PC-9 (cell line): ENCODE results near the gene DHRS13. TPM values are rescaled to one million over a fixed set of nuclear protein-coding genes. Genes with fewer than 3 reads are reported as not detected.

ENCODE experiments used
- BruUV-seq: library from RNA; stranded (reverse); fragments of 400-500 nt; replicated peaks from 2 replicates; lab custom pipeline; 2021; lab: Mats Ljungman, UMichigan
- CTCF ChIA-PET: fragments of 300-600 bp; sonication (Branson Sonifier 250); formaldehyde crosslinking; loops from one replicate; lab custom pipeline; 2022; ENCODE audit warnings: antibody characterized with exemption; lab: Charles Lee
- POLR2A ChIA-PET: fragments of 300-600 bp; sonication (Branson Sonifier 250); formaldehyde crosslinking; loops from one replicate; lab custom pipeline; 2022; ENCODE audit warnings: antibody characterized with exemption; ENCODE audit not compliant: unreplicated experiment; lab: Charles Lee
- DNase-seq, 2 experiments: peaks; one replicate each; pipeline versions ENCODE4 v3.0.0 to v3.0.0-alpha.2; 2015 to 2022; ENCODE audit warnings: mixed read lengths in 1 of 2
- H2AFZ ChIP-seq: fragments of 200-600 bp; sonication (generic); 2 replicates; pipeline ENCODE4 v1.8.1; 2017; ENCODE audit warnings: antibody characterized with exemption
- H3F3A ChIP-seq: fragments of 200-600 bp; sonication (generic); 2 replicates; pipeline ENCODE4 v1.8.1; 2017; ENCODE audit warnings: antibody characterized with exemption, mild to moderate bottlenecking, low read depth; ENCODE audit not compliant: insufficient read depth
- H3K27ac ChIP-seq: fragments of 200-600 bp; sonication (generic); 2 replicates; pipeline ENCODE4 v1.6.1; 2016; ENCODE audit warnings: mixed run types
- H3K27me3 ChIP-seq: fragments of 200-600 bp; sonication (generic); 2 replicates; pipeline ENCODE4 v1.6.1; 2016; ENCODE audit warnings: low read depth, mixed run types; ENCODE audit not compliant: insufficient read depth
- H3K36me3 ChIP-seq: fragments of 200-600 bp; sonication (generic); 2 replicates; pipeline ENCODE4 v1.6.1; 2016; ENCODE audit warnings: low read depth, mixed run types
- H3K4me1 ChIP-seq: fragments of 200-600 bp; sonication (generic); replicated peaks from 2 replicates; pipeline ENCODE4 v1.6.1; 2016; ENCODE audit warnings: mixed run types; ENCODE audit not compliant: insufficient read depth
- H3K4me2 ChIP-seq: fragments of 200-600 bp; sonication (generic); 2 replicates; pipeline ENCODE4 v1.6.1; 2017; ENCODE audit warnings: mixed run types
- H3K4me3 ChIP-seq: fragments of 200-600 bp; sonication (generic); 2 replicates; pipeline ENCODE4 v1.6.1; 2016; ENCODE audit warnings: mixed run types
- H3K79me2 ChIP-seq: fragments of 200-600 bp; sonication (generic); 2 replicates; pipeline ENCODE4 v1.6.1; 2017; ENCODE audit warnings: low read depth, mixed run types
- H3K9me2 ChIP-seq: fragments of 200-600 bp; sonication (generic); 2 replicates; pipeline ENCODE4 v1.8.1; 2017; ENCODE audit warnings: mild to moderate bottlenecking; ENCODE audit not compliant: insufficient read depth
- H3K9me3 ChIP-seq: fragments of 200-600 bp; sonication (generic); 2 replicates; pipeline ENCODE4 v1.8.1; 2016; ENCODE audit warnings: low read depth; ENCODE audit not compliant: insufficient read depth
- H4K20me1 ChIP-seq: fragments of 200-600 bp; sonication (generic); 2 replicates; pipeline ENCODE4 v1.8.1; 2017; ENCODE audit not compliant: insufficient read depth
- CTCF ChIP-seq: fragments of 200-600 bp; sonication (generic); conservative IDR thresholded peaks from 2 replicates; pipeline ENCODE4 v1.6.1; 2017; ENCODE audit warnings: mixed run types, antibody characterized with exemption, mild to moderate bottlenecking, moderate library complexity
- EZH2 ChIP-seq: fragments of 200-600 bp; sonication (generic); IDR thresholded peaks from 2 replicates; pipeline ENCODE4 v1.8.0; 2017; ENCODE audit warnings: antibody characterized with exemption, low read depth
- intact Hi-C: fragments of 100-400 bp; cut with micrococcal nuclease; formaldehyde crosslinking; loops from one replicate; pipeline ENCODE4 v1.10.0; 2022; ENCODE audit not compliant: unreplicated experiment
- total RNA-seq: library from RNA; stranded (reverse); gene quantifications from 2 replicates; pipeline ENCODE4 v1.2.3, GENCODE V29; 2021

Gene DHRS13
- total RNA-seq, 1 experiment from 2014 or later, result 15.8 TPM

- Histone ChIP-seq H3K4me1 (no peaks in the 10 kb centered on the region), H3K4me3 (no peak overlapping the region), H3K27ac (no peak overlapping the region), H3K4me2 (no peak overlapping the region), H3K36me3 (no peaks in the 10 kb centered on the region), H3K9me2 (no peaks in the 10 kb centered on the region), H3K79me2 (no peaks in the 10 kb centered on the region), H3F3A (no peaks in the 10 kb centered on the region), H3K27me3 (no peaks in the 10 kb centered on the region), H2AFZ (no peak overlapping the region), H4K20me1 (no peaks in the 10 kb centered on the region), H3K9me3 (no peaks in the 10 kb centered on the region)
- POLR2A ChIA-PET, result no interaction called here
- CTCF ChIA-PET, result no interaction called here
- no peak for DNase-seq
- no TSS peak for BruUV-seq
- TF ChIP-seq EZH2 (no peak), CTCF (no peak)
- intact Hi-C loops, result no loop called here
Measured at GRCh38 chr17:28883967-28884702, 18.7 kb downstream of the DHRS13 start.

GRCh38 chr17:28882154-28882895 is 20.6 kb downstream of the DHRS13 start:
- no peaks in the 10 kb centered on the region for H4K20me1 ChIP-seq
- no peaks in the 10 kb centered on the region for H3K9me2 ChIP-seq
- CTCF ChIA-PET, result interaction anchor here (0.7 kb wide), 1 partner anchor 26 kb away, joined by 3 read pairs; no protein-coding TSS in a partner anchor
- H2AFZ ChIP-seq, result no peak overlapping the region
- POLR2A ChIA-PET, result no interaction called here
- H3K4me3 ChIP-seq, result no peak overlapping the region
- intact Hi-C loops, result no loop called here
- no peak for DNase-seq
- H3K4me1 ChIP-seq, result no peaks in the 10 kb centered on the region
- H3K4me2 ChIP-seq, result no peak overlapping the region
- no TSS peak for BruUV-seq
- H3K79me2 ChIP-seq, result no peaks in the 10 kb centered on the region
- TF ChIP-seq EZH2 (no peak), CTCF (no peak)
- H3K27ac ChIP-seq, result no peak overlapping the region
- H3K9me3 ChIP-seq, result no peaks in the 10 kb centered on the region
- H3K27me3 ChIP-seq, result no peaks in the 10 kb centered on the region
- H3F3A ChIP-seq, result peaks cover 6% of the 10 kb centered on the region; the same call in 1 of the 2 replicates
- H3K36me3 ChIP-seq, result no peaks in the 10 kb centered on the region

- H3K27me3 ChIP-seq, result no peaks in the 10 kb centered on the region
- no peak overlapping the region for H2AFZ ChIP-seq
- ChIA-PET POLR2A (no interaction called here), CTCF (interaction anchor here (0.7 kb wide), 1 partner anchor 26 kb away, joined by 3 read pairs; no protein-coding TSS in a partner anchor)
- H3K9me3 ChIP-seq, result no peaks in the 10 kb centered on the region
- H3K27ac ChIP-seq, result no peak overlapping the region
- peaks cover 6% of the 10 kb centered on the region; the same call in 1 of the 2 replicates for H3F3A ChIP-seq
- no peak for DNase-seq
- BruUV-seq, result no TSS peak
- intact Hi-C loops, result no loop called here
- no peaks in the 10 kb centered on the region for H3K4me1 ChIP-seq
- H3K4me3 ChIP-seq, result no peak overlapping the region
- H3K79me2 ChIP-seq, result no peaks in the 10 kb centered on the region
- no peaks in the 10 kb centered on the region for H4K20me1 ChIP-seq
- TF ChIP-seq EZH2 (no peak), CTCF (no peak)
- H3K4me2 ChIP-seq, result no peak overlapping the region
- H3K9me2 ChIP-seq, result no peaks in the 10 kb centered on the region
- H3K36me3 ChIP-seq, result no peaks in the 10 kb centered on the region
Measured at GRCh38 chr17:28881533-28882056, 21.3 kb downstream of the DHRS13 start.
